Hepatic stellate cell (primary cell): ENCODE measurements around the gene ISL2.

Experiments
- DNase-seq: peaks from one replicate; pipeline ENCODE4 v3.0.0; 2011; ENCODE audit warnings: low spot score

The ISL2 gene

DNA sequence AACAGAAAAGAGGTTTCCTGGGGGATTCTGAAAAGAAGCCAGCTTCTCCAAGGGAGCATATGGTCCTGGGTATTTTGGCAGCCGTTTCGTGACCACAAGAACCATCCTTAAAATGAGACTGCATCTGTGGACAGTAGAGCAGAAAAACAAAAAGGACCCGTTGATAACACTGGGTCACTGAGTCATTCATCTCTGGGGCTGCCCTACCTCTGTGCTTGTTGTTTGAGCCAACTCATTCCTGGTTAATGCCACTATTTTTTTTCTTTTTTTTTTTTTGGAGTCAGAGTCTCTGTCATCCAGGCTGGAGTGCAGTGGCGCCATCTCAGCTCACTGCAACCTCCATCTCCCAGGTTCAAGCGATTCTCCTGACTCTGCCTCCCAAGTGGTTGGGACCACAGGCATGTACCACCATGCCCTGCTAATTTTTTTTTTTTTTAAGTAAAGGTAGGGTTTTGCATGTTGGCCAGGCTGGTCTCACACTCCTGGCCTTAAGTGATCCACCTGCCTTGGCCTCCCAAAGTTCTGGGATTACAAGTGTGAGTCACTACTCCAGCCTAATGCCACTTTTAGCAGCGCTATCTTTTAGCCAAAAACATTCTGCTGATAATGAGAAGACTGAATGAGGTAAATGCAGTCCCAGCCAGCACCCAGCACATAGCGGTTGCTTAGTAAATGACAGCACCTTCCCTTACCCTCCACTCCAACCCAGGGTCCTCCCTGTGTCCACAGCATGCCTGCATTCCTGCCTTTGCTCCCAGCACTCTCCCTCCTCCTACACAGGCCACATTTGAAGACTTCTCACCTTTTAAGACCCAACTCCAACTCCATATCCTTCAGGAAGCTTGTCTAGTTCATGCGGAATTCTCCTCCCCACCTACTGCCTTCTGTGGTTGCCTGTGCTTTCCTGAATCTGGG is 9.1 kb upstream of the ISL2 start:
- DNase-seq: no peak

DNA sequence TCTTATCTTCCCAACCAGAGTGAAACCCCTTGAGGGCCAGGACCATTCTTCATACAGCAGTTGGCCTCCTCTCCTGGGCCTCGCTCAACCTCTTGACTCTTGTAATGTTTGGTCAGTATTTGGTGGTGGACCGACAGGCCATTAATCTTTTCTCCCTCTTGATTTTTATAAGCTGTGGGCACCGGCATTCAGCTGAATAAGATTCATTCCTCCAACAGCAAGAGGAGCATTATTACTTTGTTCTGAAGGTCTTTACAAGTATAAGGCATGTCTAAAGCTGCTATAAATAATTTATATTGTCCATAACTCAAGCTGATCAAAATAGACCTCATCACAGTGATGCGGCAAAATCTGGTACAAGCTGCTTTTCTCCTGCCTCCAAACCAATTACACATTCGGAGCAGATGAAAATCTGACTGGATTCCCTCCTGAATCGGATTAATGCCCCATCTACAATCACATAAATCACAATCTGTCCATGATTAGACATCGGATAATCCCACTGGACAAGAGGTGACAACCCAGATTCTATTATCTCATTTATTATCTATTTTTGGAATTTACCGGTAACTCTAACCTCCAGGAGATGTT is 8.4 kb upstream of the ISL2 start:
- DNase-seq: no peak

DNA sequence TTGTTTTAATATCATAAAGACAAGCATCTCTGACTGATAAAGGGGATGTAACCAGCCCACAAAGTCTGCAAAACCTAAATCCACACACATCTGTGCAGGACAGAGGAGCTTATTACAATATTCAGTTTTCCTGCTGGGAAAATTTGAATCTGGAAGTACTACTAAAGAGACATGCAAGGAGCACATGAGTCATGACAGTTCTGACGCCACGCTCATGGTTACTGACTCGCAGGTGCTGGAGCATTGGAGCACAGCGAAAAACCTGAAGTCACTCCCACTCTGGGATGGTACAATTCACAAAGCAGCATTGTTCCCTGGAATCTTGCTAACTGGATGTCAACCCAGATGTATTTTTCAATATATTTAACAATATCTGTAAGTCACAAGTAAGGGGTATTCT is 7.6 kb upstream of the ISL2 start:
- DNase-seq: no peak

DNA sequence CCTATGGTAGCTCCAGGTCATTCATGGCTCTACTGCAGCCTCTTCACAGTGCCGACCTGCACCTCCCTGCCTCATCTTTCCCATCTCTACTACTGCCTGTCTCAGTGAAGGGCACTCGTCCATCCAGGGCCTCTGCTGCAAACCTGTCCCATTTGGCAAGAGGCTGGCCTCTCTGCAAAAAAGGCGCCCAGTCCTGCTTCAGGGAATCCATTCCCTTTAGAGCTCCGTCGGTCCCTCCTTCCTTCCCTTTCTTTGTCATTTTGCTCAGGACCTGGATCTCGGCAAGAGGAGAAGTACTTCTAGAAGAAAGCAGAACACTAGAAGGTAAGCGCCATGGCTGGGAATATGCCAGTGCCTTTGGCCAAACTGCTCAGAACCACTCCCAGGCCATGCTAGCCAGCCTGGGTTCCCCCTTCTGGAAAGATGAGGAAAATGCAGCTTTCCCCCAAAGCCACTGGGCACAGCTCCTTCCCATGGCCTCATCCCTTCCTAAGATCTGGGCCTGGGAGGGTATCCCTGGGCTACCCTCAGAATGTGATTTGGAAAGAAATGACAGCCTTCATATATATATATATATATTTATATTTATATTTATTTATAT is 6.4 kb upstream of the ISL2 start:
- peak; percentile 73 for DNase-seq

DNA sequence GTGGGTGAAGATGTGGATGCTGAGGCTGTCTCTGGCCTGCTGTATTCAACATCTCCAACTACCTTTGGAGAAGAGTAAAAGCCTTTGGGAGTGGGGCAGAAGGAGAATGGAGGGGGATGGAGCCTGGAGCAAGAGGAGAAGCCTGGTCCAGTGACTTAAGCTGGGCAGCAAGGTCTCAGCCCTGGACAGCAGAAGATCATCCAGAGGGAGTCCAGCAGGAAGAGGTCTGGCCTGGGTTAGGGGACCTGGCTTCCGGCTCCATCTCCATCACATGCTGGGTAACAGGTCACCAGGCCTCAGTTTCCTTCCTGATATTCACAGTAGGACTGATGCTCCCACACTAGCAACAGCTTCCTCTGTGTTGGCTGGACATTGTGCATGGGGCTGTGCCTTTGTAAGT is 3.8 kb upstream of the ISL2 start:
- no peak for DNase-seq

DNA sequence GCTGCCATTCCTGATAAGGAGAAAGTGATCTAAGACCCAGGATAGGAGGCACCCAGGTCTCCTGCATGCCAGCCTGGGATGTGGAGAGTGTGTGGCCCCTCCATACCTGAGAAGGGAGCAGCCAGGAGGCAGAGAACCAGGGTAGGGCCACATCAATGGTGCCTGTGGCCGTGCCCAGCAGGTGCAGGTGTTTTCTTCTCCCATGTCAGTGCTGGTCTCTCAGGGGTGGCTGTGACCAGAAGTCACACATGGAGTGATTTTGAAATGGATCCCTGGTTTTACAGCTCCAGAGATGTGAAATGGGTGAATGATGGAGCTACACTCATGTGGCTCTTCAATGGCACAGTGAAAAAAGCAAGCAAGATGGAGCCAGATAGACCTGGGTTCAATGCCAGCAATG is 3.3 kb upstream of the ISL2 start:
- no peak for DNase-seq

- DNase-seq: no peak
Measured at GRCh38 chr15:76333720-76334437, 2.7 kb upstream of the ISL2 start.

DNA sequence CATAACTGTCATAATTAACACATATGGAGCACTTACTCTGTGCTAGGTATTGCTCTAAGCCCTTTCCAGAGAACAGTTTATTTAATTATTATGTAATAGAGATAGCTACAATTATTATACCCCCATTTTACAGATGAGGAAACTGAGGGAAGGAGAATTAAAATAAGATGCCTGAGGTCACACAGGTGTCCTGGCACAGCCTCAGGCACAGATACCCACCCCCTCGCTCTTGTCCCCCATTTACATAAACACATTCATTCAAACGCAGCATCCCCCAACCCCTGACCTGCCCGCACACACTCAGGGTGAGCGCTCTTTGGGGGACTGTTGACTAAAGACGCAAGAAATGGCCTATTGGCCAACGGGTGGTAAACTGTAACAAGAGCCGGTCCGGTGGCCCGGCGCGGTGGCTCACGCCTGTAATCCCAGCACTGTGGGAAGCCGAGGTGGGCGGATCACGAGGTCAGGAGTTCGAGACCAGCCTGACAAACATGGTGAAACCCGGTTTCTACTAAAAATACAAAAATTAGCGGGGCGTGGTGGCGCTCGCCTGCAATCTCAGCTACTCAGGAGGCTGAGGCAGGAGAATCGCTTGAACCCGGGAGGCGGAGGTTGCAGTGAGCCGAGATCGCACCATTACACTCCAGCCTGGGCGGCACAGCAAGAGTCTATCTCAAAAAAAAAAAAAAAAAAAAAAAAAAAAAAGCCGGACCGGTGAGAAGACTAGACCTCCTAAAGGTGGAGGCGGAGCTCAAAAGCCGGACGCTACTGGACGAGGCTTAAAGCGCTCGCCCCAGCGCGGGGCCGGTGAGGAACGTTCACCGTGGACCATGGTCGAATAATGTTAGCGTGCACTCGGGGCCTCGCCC is 1.9 kb upstream of the ISL2 start:
- DNase-seq: no peak

GRCh38 chr15:76335307-76336253 is 993 bp upstream of the ISL2 start:
- DNase-seq: peak; percentile 50

DNA sequence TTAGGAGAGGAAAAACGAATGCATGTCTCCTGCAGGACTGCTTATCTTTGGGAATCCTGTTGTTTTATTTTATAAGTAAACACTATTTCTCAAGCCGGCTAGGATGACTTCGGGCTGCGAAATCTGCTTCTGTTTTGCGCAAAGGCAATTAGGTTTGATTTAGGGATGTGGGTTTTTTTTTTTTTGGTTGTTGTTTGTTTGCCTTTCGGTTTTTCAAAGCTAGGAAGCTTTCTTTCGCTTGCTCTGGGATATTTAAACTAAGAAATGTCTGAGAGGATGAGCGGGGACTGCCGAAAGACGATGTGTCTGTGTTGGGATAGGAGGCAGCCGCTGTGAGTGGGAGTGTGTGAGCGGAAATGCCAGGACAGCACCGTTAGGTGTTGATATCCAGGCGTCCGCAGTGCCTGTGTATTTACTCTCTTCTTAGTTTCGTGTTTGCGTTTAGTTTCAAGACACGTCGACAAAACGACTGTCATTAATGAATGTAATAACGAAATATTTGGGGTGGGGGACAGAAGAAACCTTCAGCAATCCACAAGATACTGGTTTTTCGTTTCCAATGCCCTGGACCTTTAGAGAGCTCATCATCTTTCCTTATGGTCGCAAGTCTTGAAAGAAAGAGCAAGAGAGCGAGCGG is 604 bp downstream of the ISL2 start:
- DNase-seq: peak; percentile 66

DNA sequence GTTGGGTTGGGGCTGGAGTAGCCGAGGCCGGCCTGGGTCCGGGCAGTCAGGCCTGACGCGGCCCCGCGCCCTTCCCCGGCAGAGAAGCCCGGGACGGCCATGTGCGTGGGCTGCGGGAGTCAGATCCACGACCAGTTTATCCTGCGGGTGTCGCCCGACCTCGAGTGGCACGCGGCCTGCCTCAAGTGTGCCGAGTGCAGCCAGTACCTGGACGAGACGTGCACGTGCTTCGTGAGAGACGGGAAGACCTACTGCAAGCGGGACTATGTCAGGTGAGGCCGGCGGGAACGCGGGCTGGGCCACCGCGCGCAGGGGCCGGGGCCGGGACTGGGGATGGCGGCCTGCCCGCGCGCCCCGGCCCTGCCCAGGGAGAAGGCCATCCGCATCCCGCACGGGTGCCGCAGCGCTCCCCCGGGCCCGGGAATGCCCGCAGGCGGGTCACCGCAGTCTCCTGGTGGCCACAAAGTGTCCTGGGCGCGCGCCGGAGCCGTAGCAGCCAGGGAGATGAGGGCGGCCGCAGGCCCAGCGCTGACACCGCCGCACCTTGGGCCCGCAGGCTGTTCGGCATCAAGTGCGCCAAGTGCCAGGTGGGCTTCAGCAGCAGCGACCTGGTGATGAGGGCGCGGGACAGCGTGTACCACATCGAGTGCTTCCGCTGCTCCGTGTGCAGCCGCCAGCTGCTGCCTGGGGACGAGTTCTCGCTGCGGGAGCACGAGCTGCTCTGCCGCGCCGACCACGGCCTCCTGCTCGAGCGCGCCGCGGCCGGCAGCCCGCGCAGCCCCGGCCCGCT is 1.3 kb downstream of the ISL2 start:
- no peak for DNase-seq

DNA sequence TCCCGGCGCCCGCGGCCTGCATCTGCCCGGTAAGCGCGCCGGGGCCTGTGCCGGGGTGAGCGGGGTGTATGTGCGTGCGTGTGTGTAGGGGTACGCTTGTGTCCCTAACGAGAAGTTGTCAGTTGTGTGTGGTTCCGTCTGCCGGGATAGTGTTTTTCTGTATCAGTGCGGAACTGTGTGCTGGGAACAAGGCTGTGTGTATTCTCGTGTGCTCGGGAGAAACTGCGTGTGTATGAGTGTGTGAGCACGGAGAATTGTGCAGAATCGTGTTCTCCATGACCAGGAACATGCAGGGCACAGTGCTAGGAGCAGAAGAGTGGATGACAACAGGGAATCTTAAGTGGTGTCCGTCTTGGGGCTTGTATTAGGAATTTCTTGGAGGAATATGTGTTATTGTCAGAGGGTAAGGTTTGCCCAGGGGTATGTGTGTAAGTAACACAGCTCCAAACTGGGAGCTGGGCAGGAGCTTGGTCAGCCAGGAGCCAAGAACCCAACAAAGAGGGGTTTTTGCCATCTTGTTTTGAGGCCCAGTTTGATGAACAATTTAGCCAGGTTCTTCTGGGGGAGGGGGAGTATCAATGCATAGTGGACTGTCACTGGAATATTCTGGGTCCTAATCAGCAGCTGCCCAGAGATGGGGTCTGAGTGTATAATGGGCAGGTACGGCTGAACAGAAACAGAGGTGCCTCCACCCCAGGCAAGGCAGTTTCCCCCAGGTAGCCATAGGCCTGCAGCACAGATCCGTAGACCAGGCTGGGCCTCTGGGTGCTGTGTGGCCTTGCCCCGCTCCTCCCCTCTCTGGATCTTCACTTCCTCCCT is 2.1 kb downstream of the ISL2 start:
- no peak for DNase-seq

GRCh38 chr15:76339305-76340197 is 3.0 kb downstream of the ISL2 start:
- no peak for DNase-seq

DNA sequence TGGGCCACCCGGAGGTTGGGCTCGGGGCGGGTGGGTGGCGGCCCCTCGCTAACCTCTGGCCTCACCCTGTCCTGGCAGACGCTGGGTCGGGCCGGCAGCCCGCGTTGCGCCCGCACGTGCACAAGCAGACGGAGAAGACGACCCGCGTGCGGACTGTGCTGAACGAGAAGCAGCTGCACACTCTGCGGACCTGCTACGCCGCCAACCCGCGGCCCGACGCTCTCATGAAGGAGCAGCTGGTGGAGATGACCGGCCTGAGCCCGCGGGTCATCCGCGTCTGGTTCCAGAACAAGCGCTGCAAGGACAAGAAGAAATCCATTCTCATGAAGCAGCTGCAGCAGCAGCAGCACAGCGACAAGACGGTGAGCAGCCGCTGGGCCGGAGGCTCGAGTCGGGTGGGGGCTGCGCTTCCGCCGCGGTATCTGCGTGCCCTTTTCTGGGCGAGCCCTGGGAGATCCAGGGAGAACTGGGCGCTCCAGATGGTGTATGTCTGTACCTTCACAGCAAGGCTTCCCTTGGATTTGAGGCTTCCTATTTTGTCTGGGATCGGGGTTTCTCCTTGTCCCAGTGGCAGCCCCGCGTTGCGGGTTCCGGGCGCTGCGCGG is 3.7 kb downstream of the ISL2 start:
- DNase-seq: no peak

GRCh38 chr15:76340803-76341365 is 4.3 kb downstream of the ISL2 start:
- no peak for DNase-seq

- no peak for DNase-seq
Measured at GRCh38 chr15:76341366-76342057, 4.9 kb downstream of the ISL2 start.
